B cell (primary cell): ENCODE measurements around the gene DENND2A. TPM values are rescaled to one million over a fixed set of nuclear protein-coding genes. Genes with fewer than 3 reads are reported as not detected.

Experiments
- ATAC-seq: fragments of 200-7000 bp; cut with Tn5 transposase; one replicate; pipeline ENCODE4 v1.10.0; 2021; ENCODE audit warnings: low read depth, mild to moderate bottlenecking, moderate number of reproducible peaks, moderate library complexity
- CTCF ChIA-PET: fragments of 350-600 bp; sonication (Branson Sonifier 250); formaldehyde crosslinking; loops from one replicate; lab custom pipeline; 2021; ENCODE audit warnings: antibody characterized with exemption, inconsistent platforms; lab: Charles Lee
- POLR2A ChIA-PET: fragments of 350-600 bp; sonication (Branson Sonifier 250); formaldehyde crosslinking; loops from one replicate; lab custom pipeline; 2021; ENCODE audit warnings: antibody characterized with exemption; lab: Charles Lee
- DNase-seq: peaks from one replicate; pipeline ENCODE4 v3.0.0; 2013
- H2AFZ ChIP-seq: 2 replicates; pipeline ENCODE4 v1.6.1; 2012; ENCODE audit warnings: mild to moderate bottlenecking, low read depth, low read length; ENCODE audit not compliant: insufficient read depth, poor library complexity, severe bottlenecking
- H3K27ac ChIP-seq, 2 donors: 1 replicate in 1 of 2; 2 replicates in 1 of 2; pipeline ENCODE4 v1.5.1; 2012 to 2013; ENCODE audit warnings: low read length in 2 of 2, mild to moderate bottlenecking in 2 of 2, moderate library complexity in 1 of 2
- H3K27me3 ChIP-seq, 4 experiments: fragments of 200-600 bp in 1 of 4; sonication (generic) in 1 of 4; replicated peaks in 1 of 4; 1 replicate in 2 of 4; 2 replicates in 2 of 4; pipeline versions ENCODE4 v1.6.1 to v1.7.0; 2013 to 2016; ENCODE audit warnings: low read length in 3 of 4, mild to moderate bottlenecking in 2 of 4, mixed read lengths in 1 of 4, moderate library complexity in 1 of 4; ENCODE audit not compliant: insufficient read depth in 4 of 4, control insufficient read depth in 3 of 4; ENCODE audit errors: control extremely low read depth in 1 of 4
- H3K36me3 ChIP-seq, 2 experiments: replicated peaks in 1 of 2; 1 replicate in 1 of 2; 2 replicates in 1 of 2; pipeline versions ENCODE4 v1.6.1 to v1.7.1; 2013; ENCODE audit warnings: low read length in 1 of 2; ENCODE audit not compliant: insufficient read depth in 2 of 2, control insufficient read depth in 1 of 2; ENCODE audit errors: control extremely low read depth in 1 of 2, extremely low read depth in 1 of 2
- H3K4me1 ChIP-seq, 2 donors: fragments of 200-600 bp in 1 of 2; sonication (generic) in 1 of 2; 1 replicate in 1 of 2; 2 replicates in 1 of 2; pipeline versions ENCODE4 v1.5.1 to v1.6.1; 2013 to 2017; ENCODE audit warnings: low read length in 2 of 2; ENCODE audit not compliant: control insufficient read depth in 2 of 2, insufficient read depth in 2 of 2
- H3K4me2 ChIP-seq: replicated peaks from 2 replicates; pipeline ENCODE3; 2012; ENCODE audit warnings: mild to moderate bottlenecking, low read depth, low read length; ENCODE audit not compliant: poor library complexity, severe bottlenecking
- H3K4me3 ChIP-seq, 5 experiments: fragments of 200-600 bp in 1 of 5; sonication (generic) in 1 of 5; 1 replicate in 3 of 5; 2 replicates in 2 of 5; pipeline versions ENCODE4 v1.5.1 to v1.7.0; 2011 to 2016; ENCODE audit warnings: low read length in 4 of 5, mild to moderate bottlenecking in 4 of 5, low read depth in 2 of 5, control low read depth in 1 of 5, moderate library complexity in 1 of 5; ENCODE audit not compliant: insufficient read depth in 1 of 5; ENCODE audit errors: control extremely low read depth in 1 of 5, extremely low read depth in 1 of 5
- H3K79me2 ChIP-seq: fragments of 200-600 bp; sonication (generic); one replicate; pipeline ENCODE4 v1.6.0; 2016; ENCODE audit warnings: low read length; ENCODE audit not compliant: control insufficient read depth, insufficient read depth
- H3K9ac ChIP-seq: fragments of 200-600 bp; sonication (generic); 2 replicates; pipeline ENCODE4 v1.6.1; 2017; ENCODE audit warnings: mild to moderate bottlenecking, low read length, moderate library complexity
- H3K9me3 ChIP-seq, 3 donors: one replicate each; pipeline versions ENCODE4 v1.6.1 to v1.7.1; 2013; ENCODE audit warnings: low read length in 2 of 3; ENCODE audit not compliant: control insufficient read depth in 2 of 3, insufficient read depth in 1 of 3; ENCODE audit errors: control extremely low read depth in 1 of 3
- H4K20me1 ChIP-seq: 2 replicates; pipeline ENCODE4 v1.6.0; 2012; ENCODE audit warnings: mild to moderate bottlenecking, low read length; ENCODE audit not compliant: insufficient read depth, control insufficient read depth, poor library complexity, severe bottlenecking
- H3K27ac Mint-ChIP-seq: one replicate; pipeline ENCODE4 v1.8.0; 2021; ENCODE audit warnings: mixed read lengths
- H3K27me3 Mint-ChIP-seq: one replicate; pipeline ENCODE4 v1.8.0; 2021; ENCODE audit warnings: mixed read lengths
- H3K4me1 Mint-ChIP-seq: one replicate; pipeline ENCODE4 v1.8.0; 2021; ENCODE audit warnings: mixed read lengths
- H3K4me3 Mint-ChIP-seq: one replicate; pipeline ENCODE4 v1.8.0; 2021; ENCODE audit warnings: mixed read lengths
- H3K9me3 Mint-ChIP-seq: one replicate; pipeline ENCODE4 v1.8.0; 2022; ENCODE audit warnings: mixed read lengths; ENCODE audit not compliant: insufficient read depth
- EZH2 ChIP-seq: IDR thresholded peaks from 2 replicates; pipeline ENCODE4 v1.6.1; 2012; ENCODE audit warnings: borderline replicate concordance, low read depth, mild to moderate bottlenecking, moderate library complexity, low read length; ENCODE audit not compliant: insufficient read depth, poor library complexity, severe bottlenecking
- WGBS: methylation state at CpG from one replicate; pipeline ENCODE4 v1.1.5; 2013; ENCODE audit warnings: missing lambda C conversion rate; ENCODE audit not compliant: insufficient coverage; 5-methylcytosine and 5-hydroxymethylcytosine counted together
- intact Hi-C: fragments of 100-400 bp; cut with micrococcal nuclease; formaldehyde crosslinking; loops from one replicate; pipeline ENCODE4 v1.10.0; 2022
- polyA plus RNA-seq: library from polyadenylated mRNA; depleted of rRNA; stranded (reverse); fragments of >200 nt; gene quantifications from 2 replicates; pipeline ENCODE4 v1.2.3, GENCODE V29; 2012
- total RNA-seq, 2 donors: library from RNA; stranded (reverse); fragments of 120-200 nt in 1 of 2; gene quantifications; 1 replicate in 1 of 2; 2 replicates in 1 of 2; pipeline versions ENCODE4 v1.2.3 to v1.2.4, GENCODE V29; 2013 to 2022
- TF ChIP-seq, protein P1 (sequence below): fragments of 200-600 bp; IDR thresholded peaks from one replicate; pipeline ENCODE4 v1.8.0; 2022; ENCODE audit warnings: antibody characterized with exemption, mild to moderate bottlenecking

The DENND2A gene
- total and polyA plus RNA-seq, 2 donors (not counting 1 experiment from before 2014, with no cell fraction given) = 0.31 TPM; not detected in 1

DNA sequence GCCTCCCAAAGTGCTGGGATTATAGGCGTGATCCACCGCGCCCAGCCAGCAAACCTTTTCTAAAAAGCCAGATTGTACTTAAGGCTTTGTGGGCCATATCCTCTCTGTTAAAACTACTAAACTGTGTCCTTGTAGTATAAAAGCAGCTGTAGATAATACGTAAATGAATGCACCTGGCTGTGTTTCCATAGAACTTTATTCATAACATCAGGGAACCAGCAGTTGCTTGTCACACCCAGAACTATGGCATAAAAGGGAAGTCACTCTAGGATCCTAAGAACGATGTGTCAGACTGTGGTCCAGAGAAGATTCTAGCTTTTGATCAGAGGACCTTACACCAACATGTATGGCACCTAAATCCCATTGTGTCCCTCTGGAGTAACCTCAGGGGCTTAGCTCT is 63.0 kb downstream of the DENND2A start:
- Histone ChIP-seq H4K20me1 (no peaks in the 10 kb centered on the region), H3K9ac (no peak overlapping the region), H3K36me3 (no peaks in the 10 kb centered on the region), H3K79me2 (no peaks in the 10 kb centered on the region), H3K4me3 (no peak overlapping the region), H3K4me2 (no peak overlapping the region), H3K27ac (no peak overlapping the region), H2AFZ (no peak overlapping the region), H3K4me1 (no peaks in the 10 kb centered on the region), H3K9me3 (no peaks in the 10 kb centered on the region), H3K27me3 (no peaks in the 10 kb centered on the region)
- ChIA-PET CTCF (no interaction called here), POLR2A (no interaction called here)
- intact Hi-C loops = no loop called here
- no peaks in the 10 kb centered on the region for H3K9me3 Mint-ChIP-seq
- ATAC-seq = no peak
- TF ChIP-seq, protein P1, sequence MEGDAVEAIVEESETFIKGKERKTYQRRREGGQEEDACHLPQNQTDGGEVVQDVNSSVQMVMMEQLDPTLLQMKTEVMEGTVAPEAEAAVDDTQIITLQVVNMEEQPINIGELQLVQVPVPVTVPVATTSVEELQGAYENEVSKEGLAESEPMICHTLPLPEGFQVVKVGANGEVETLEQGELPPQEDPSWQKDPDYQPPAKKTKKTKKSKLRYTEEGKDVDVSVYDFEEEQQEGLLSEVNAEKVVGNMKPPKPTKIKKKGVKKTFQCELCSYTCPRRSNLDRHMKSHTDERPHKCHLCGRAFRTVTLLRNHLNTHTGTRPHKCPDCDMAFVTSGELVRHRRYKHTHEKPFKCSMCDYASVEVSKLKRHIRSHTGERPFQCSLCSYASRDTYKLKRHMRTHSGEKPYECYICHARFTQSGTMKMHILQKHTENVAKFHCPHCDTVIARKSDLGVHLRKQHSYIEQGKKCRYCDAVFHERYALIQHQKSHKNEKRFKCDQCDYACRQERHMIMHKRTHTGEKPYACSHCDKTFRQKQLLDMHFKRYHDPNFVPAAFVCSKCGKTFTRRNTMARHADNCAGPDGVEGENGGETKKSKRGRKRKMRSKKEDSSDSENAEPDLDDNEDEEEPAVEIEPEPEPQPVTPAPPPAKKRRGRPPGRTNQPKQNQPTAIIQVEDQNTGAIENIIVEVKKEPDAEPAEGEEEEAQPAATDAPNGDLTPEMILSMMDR = no peak
- no peak for TF ChIP-seq EZH2
- H3K4me3 Mint-ChIP-seq = no peak overlapping the region
- no peak overlapping the region for H3K27ac Mint-ChIP-seq
- H3K27me3 Mint-ChIP-seq = peaks cover 27% of the 10 kb centered on the region
- 60% methylated on average over 2 of the region's 5 CpGs for WGBS
- H3K4me1 Mint-ChIP-seq = no peaks in the 10 kb centered on the region
- DNase-seq = no peak

DNA sequence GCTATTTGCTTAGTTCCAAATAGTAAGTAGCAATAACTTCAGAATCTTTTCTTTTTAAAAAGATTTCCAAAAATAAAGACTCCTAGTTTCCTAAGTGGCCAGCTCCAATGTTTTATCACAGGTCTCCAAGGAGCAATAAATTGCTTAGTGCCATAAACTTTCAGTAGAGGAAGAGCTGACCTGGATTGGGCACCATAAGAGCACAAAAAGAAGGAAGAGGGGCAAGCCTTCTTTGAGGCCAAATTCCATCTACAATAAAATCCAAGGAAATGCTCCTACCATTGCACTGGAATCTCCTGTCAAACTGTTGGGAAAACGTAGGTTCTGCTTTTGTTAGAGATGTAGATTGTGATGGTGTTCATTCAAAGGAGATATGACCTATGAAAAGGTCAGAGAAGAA is 64.0 kb downstream of the DENND2A start:
- intact Hi-C loops = no loop called here
- Histone ChIP-seq H4K20me1 (no peaks in the 10 kb centered on the region), H3K27ac (no peak overlapping the region), H3K79me2 (no peaks in the 10 kb centered on the region), H3K4me3 (no peak overlapping the region), H3K4me1 (no peaks in the 10 kb centered on the region), H3K9ac (no peak overlapping the region), H2AFZ (no peak overlapping the region), H3K4me2 (no peak overlapping the region), H3K36me3 (no peaks in the 10 kb centered on the region), H3K27me3 (no peaks in the 10 kb centered on the region), H3K9me3 (no peaks in the 10 kb centered on the region)
- Mint-ChIP-seq H3K27me3 (peaks cover 27% of the 10 kb centered on the region), H3K9me3 (no peaks in the 10 kb centered on the region), H3K4me1 (no peaks in the 10 kb centered on the region), H3K4me3 (no peak overlapping the region), H3K27ac (no peak overlapping the region)
- WGBS = 67% methylated on average over 1 of the region's 1 CpG
- POLR2A ChIA-PET = no interaction called here
- DNase-seq (no peak), ATAC-seq (no peak)
- CTCF ChIA-PET = no interaction called here
- TF ChIP-seq, protein P1 = no peak
- no peak for TF ChIP-seq EZH2
